Right kidney (tissue), 9 donors: Measurements from ENCODE around the gene RBM45.
"Not testable (repeated sequence)": the region's sequence is repeated elsewhere in the genome, so short reads cannot be mapped to it uniquely, and the experiment has no call there.

Experiments
- DNase-seq: peaks from one replicate; pipeline ENCODE4 v3.0.0-alpha.2; 2016
- long read RNA-seq, 8 donors: transcript quantifications; one replicate each; lab custom pipeline, GENCODE V29; 2026

Gene RBM45, protein sequence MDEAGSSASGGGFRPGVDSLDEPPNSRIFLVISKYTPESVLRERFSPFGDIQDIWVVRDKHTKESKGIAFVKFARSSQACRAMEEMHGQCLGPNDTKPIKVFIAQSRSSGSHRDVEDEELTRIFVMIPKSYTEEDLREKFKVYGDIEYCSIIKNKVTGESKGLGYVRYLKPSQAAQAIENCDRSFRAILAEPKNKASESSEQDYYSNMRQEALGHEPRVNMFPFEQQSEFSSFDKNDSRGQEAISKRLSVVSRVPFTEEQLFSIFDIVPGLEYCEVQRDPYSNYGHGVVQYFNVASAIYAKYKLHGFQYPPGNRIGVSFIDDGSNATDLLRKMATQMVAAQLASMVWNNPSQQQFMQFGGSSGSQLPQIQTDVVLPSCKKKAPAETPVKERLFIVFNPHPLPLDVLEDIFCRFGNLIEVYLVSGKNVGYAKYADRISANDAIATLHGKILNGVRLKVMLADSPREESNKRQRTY
- long read RNA-seq, donor 1, transcript RBM45-201 (10 exons, 1,785 nt): major isoform, 6 of 7 reads
- long read RNA-seq, donor 1, partial matches to known transcripts: 0 of 7 reads
- long read RNA-seq, donor 1, other reads (novel, unspliced or antisense): 0 of 7 reads
- long read RNA-seq, donor 2, partial matches to known transcripts: 0 of 2 reads
- long read RNA-seq, donor 2, other reads (novel, unspliced or antisense): 0 of 2 reads
- long read RNA-seq, donor 3, partial matches to known transcripts: 0 of 3 reads
- long read RNA-seq, donor 3, other reads (novel, unspliced or antisense): 0 of 3 reads
- long read RNA-seq, donor 4, partial matches to known transcripts: 5 of 7 reads
- long read RNA-seq, donor 4, other reads (novel, unspliced or antisense): 0 of 7 reads
- long read RNA-seq, donor 5, partial matches to known transcripts: 5 of 9 reads
- long read RNA-seq, donor 5, other reads (novel, unspliced or antisense): 0 of 9 reads
- long read RNA-seq, donor 6, partial matches to known transcripts: 0 of 3 reads
- long read RNA-seq, donor 6, other reads (novel, unspliced or antisense): 0 of 3 reads
- long read RNA-seq, donor 7, partial matches to known transcripts: 0 of 3 reads
- long read RNA-seq, donor 7, other reads (novel, unspliced or antisense): 0 of 3 reads
- long read RNA-seq, donor 8, partial matches to known transcripts: 0 of 2 reads
- long read RNA-seq, donor 8, other reads (novel, unspliced or antisense): 0 of 2 reads

DNA sequence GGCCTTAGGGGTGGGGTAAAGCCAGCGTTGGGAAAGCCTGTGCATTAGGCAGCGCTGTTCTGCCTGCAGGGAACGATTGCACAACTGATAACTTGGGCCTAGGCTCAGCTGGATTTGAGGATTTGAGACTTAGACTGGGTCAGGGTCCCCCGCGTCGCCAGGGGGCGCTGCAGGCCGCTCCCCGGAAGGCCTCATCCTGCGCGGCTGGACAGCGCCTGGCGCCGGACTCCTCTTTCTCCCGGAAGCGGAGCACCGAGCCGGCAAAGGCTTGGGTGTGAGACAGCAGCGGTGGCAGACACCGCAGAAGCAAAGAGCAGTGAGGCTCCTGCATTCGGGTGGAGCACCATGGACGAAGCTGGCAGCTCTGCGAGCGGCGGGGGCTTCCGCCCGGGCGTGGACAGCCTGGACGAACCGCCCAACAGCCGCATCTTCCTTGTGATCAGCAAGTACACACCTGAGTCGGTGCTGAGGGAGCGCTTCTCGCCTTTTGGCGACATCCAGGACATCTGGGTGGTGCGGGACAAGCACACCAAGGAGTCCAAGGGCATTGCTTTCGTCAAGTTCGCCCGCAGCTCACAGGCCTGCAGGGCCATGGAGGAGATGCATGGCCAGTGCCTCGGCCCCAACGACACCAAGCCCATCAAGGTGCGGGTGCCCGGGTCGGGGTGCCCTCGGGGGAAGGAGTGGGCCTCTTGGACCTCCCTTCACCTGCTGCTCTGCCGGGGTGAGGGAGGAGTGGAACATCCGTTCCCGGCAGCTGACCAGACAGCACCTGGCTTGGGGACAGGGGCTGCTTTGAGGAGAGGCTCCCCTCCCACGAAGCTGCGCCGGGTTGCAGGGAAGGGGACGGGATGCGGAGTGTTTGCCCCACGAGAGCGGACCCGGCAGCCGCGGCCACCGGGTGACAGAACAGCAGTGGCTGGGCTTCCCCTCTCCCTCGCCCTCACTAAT, at the start of gene RBM45:
TSS of gene RBM45 (plus strand) at position 236 of the 951 bp plus-strand sequence. CDS start at position 346, 110 bp downstream.
- DNase-seq: peak; percentile 88

DNA sequence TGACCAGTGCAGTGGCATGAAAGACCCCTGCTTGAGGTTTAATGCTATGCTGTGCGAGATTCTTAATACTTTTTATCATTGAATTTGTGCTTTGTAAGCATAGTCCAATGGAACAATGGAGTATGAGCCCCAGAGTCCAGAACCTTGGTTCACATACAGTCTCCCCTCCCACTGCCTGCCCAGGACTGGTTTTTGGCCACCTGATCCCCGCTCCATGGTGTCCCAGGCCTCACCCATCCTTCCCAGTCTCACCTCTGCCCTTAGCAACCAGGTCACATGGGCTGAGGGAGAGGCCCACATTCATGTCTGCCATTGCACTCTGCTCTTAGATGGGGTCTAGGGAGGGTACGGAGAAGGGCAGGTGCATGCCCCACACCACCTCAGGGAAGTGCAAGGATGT, 45.9 kb upstream of the RBM45 start:
- DNase-seq: no peak

DNA sequence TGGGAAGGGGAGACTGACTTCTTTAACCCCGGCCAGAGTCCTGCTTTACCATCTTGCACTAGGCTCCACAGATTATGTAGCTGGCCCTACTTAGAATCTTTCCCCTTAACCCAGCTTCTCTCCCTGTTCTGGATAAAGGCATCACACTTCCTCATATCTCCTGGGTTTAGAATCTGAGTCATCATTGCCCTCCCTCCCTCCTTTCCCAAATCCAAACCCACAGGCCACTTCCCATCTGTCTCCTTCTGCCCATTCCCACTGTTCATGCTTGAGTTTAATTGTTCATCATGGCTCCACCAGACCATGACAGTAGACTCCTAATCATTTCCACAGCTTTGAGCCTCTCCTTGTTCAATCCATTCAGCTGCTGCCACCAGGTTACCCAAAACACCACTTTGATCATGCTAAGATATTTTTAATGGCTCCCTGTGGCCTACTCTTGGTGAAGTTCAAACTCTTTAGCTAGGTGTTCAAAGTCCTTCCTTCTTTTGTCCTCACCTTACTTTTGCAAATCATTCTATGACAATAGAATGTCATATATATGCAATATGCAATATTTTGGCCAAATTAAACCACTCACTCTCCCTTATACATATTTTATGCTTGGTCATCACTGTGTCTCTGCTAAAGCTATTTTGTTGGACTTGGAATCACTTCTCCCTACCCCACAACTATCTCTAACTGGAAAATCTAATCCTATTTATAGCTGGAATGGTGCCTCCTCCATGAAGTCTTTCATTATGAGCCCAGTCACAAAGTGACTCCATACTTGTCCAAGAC, 45.2 kb upstream of the RBM45 start:
- no peak for DNase-seq

DNA sequence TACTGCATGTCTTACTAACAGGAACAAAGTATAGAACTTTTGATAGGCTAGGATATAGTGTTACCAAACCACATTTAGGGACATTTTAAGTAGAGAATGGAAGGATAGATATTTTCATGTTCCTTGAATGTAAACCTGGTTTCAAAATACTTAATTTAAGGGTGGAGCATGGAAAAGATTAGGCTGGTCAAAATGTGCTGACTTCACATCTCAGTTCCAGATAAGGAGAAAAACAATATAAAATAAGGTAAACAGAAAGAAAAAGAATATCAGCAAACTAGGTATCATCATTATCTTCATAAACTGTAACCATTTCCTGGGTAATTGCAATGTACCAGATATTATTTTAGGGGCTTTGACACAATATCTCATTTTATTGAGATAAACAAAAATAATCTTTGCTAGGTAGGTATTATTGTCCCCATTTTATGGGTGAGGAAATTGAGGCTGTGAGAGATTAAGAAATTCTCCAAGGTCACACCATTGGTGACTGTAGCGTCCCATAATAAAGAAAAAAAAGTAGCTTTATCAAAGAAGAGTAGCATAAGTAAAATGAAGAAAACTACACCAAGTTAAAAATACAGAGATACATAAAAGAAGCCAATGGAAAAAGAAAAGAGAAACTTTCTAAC, 43.3 kb upstream of the RBM45 start:
- no peak for DNase-seq

DNA sequence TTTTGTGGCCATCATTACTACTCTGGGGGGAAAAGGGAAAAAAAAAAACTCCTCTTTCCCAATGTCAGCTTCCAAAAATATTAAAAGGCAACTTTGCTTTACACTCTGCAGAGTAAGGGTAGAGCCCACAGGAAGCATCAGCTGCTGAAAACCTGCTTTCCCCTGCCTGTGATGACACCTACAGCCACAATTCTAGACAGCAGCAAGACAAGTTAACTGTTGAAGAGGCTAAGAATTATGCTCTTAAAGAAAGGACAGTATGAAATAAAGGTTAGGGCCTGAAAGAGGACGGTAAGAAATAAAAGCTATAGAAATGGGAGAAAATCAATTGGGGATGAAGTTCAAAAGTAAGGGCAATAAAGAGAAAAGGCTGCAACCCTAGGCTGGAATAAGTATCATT, 42.7 kb upstream of the RBM45 start:
- no peak for DNase-seq

DNA sequence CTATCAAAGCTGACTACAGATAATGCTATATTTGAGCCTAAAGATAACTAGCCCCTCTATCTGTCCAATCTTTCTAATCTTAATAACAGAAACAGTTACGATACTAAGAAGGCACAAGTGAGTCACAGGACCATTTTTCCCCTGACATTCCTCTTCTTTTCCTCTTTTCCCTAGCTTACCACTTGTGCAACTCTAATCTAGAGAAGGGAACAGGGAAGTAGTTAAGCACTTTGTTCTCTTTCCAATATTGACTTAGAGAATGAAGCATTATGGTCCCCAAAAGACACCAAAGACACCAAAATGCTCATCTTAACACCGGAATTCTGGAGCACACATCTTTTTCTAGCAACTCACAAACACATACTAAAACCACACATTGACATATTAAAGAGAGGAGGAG, 41.4 kb upstream of the RBM45 start:
- no peak for DNase-seq

DNA sequence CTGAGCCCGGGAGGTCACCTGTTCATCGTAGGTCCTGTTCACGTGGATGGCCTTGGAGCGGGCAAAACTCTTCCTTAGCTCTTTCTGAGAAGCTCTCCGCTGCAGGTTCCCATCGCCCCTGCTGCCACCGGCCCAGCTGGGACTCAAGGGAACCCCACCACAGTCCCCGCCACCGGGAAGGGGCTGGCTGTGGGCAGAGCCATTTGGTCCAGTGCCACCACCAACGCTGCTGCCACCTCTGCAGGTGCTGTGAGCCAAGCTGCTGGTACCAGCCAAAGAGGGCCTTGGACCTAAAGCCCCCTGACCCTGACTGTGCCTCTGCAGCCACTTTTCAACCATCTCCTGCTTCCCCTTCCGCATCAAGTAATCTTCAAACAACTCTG, 40.2 kb upstream of the RBM45 start:
- DNase-seq: no peak

DNA sequence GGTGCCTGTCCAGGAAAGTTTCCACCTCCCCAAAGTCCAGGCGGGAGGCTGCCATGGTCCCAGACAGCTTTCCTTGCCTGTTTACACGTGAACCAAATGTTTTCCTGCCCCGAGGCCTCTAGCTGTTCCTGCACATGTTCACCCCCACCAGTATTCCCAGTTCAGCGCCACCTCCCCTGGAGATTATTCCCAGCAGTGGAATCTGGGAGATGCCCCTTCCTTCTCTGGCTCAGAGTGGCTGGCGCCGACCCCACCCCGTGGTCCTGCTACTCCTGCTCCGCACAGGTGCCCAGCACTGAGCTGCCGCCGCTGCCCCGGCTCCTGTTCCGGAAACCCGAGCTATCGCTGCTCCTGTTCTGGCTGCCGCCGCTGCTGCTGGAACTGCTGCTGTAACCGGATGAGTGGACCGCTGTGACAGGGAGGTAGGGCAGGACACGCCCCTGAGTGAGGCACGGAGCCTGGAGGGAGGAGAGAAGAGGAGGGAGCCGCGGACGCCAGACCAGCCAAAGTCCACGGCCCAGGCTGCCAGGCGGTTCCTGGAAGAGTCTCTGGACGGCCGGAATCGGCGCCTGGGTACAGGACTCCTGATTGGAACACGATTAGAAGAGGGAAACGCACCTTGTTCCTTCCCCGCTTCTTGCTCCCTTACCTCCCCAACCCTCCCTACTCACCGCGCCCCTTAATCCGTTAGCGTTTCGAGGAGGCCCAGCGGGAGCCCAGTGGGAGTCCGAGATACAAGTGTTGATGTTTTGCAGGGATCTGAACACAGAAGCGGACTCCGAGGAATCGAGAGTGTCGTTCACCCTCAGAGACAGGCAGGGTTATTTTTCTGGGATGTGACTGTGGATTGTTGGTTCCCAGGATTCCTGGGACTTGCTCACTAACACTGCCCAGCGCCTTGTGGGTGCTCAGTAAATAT, 39.6 kb upstream of the RBM45 start, which contains the start of gene PDE11A:
TSS of gene PDE11A (minus strand) at position 395 of the 919 bp plus-strand sequence. CDS start at position 55, 340 bp downstream.
- DNase-seq: peak; percentile 74

DNA sequence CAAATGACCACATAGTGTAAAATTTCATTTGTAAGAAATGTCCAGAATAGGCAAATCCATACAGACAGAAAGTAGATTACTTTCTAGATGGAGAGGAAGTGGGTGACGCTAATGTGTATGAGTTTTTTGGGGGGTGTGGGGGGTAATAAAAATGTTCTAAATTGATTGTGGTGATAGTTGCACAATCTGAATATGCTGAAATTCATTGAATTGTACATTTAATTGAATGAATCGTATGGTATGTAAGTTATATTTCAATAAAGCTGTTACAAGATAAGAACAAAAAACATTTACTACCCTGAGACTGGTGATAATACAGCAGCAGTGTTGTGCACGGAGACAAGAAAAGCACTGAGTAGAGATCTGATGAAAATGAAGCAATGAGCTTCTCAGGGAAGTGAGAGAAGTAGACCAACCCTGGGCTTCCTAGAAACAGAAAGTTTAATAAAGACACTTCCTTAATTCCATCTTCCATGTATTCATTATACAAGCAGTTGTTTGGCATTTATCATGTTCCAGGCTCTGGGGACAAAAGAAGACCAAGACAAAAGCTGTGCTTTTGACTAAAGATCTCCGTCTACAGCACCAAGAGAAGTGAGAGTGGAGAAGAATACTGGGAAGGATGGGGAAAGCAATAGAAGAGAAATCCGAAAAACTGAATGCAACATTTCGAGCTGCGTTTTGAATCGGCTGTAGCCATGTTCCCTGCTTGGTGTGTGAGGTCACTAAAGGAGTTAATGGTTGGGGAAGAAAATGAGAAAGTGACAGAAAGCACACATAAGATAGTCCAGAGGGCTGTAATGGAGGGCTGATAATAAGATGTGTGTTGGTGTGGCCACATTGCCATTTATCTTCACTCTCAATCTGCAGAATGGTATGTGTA, 37.9 kb upstream of the RBM45 start:
- DNase-seq: no peak

DNA sequence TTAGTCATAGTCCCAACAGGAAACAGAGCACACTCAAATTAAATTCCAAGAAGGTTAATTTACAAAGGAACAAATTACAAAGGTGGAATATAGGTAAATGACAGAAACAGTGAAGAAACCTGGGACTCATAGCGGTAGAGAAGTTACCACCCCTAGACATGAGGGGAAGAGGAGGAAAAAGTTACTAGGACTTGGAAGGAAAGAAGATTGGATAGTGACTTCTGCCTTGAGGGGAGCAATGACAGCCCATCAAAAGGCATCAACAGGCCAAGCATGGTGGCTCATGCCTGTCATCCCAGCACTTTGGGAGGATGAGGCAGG, 37.3 kb upstream of the RBM45 start:
- no peak for DNase-seq

DNA sequence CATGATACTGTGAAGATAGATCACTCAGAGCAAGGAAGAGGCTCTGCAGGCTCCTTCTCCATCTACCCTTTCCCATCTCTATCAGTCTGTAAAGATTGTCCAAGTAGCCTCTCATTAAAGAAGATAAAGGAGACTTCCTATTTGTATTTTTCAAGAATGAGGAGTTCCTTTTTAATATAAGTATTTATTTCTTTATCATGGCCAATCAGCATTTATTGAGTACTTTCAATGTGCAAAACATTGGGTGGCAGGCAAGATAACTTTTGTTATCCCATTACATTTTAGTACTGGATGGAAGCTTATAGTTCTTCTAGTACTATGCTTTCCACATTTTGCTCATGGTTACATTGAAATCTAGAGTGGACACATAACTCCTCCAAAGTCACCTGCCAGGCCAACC, 36.1 kb upstream of the RBM45 start:
- DNase-seq: no peak

DNA sequence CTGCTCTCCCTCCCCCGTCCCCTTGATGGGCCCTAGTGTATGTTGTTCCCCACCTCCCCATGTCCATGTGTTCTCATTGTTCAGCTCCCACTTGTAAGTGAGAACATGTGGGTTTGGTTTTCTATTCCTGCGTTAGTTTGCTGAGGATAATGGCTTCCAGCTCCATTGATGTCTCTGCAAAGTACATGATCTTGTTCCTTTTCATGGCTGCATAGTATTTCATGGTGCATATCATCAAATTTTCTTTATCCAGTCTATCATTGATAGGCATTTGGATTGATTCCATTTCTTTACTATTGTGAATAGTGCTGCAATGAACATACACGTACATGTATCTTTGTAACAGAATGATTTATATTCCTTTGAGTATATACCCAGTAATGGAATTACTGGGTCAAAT, 33.0 kb upstream of the RBM45 start:
- DNase-seq: not testable (repeated sequence)

DNA sequence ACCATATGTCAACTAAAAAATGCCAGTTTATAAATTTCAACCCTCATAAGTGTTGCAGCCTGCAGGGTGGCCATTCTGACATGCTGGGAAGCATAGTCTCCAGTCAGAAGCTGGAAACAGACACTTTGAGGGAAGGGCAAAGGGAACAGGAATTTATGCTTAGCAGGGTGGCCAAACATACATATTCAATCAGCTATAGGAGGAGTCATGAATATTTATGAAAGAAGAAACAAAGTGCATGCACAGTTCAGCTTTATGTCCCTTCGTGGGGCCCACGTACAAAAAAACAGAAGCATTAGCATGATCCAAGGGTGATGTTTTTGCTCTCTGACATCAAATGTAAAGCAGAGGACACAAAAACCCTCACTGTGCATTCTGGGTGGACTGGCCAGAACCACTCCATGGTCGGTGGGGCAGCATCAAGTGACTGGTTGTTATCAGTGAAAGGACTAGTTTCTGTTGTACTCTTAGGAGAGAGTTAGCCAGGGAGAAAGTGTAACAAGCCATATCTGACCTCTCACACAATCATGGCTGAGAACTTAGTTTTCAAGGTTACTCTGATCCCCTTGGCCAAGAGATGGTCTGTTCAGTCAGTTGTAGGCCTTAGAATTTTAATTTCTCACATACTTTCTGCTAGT, 29.7 kb upstream of the RBM45 start:
- DNase-seq: no peak

DNA sequence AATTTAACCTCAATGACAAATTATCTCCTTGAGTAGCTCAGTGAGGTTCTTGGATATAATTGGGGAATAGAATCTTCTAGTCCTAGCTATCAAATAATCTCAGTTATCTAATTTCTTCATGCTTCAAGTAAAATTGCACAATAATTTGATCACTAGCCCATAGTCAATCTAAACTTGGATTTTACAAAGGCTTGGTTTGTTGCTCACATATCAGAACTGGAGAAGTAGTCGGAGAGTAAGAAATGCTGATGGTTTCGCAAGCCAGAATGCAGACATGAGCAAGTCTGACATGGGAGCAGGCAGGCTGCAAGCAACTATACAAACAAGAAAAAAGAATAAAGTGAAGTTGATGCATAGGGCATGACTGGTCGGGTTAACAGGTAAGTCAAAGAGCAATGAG, 28.0 kb upstream of the RBM45 start:
- DNase-seq: no peak

DNA sequence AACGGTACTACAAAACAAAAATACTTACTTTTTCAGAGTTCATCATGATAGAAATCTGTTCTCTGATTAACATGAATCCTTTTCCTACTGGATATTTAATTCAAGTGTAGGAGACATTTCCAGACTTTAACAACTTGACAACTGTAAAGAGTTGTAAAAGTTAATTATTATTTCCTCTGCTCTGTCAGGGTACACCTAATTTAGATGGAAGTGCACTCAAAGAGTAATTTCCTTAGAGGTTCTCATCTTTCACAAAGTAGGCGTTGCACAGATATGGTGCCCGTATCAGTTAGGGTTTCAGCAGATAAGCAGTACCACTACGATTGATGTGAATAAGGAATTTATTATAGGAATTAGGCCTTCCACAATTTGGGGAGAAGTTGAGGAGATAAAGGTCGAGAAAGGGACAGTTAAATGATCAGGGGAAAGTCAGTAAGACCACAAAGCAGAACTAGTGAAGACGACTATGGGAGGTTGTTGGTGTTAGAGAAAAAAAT, 23.4 kb upstream of the RBM45 start:
- no peak for DNase-seq

DNA sequence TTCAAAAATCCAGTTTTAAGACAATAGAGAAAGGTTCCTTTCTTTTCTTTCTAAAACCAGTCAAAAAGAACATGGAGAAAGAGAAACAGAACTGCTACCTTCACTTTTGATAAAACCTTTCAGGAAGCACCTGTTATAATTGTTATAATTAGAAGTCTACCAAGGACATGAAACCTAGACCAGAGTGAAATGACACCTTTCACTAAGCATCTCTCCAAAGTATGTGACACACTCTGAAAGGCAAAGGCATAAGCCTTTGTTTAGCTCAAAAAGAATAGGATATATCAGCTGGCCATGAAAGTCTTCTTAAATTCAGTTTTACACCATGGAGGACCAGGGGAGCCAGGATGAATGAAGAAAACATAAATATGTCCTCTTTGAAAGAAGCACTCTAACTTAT, 18.8 kb upstream of the RBM45 start:
- DNase-seq: no peak

DNA sequence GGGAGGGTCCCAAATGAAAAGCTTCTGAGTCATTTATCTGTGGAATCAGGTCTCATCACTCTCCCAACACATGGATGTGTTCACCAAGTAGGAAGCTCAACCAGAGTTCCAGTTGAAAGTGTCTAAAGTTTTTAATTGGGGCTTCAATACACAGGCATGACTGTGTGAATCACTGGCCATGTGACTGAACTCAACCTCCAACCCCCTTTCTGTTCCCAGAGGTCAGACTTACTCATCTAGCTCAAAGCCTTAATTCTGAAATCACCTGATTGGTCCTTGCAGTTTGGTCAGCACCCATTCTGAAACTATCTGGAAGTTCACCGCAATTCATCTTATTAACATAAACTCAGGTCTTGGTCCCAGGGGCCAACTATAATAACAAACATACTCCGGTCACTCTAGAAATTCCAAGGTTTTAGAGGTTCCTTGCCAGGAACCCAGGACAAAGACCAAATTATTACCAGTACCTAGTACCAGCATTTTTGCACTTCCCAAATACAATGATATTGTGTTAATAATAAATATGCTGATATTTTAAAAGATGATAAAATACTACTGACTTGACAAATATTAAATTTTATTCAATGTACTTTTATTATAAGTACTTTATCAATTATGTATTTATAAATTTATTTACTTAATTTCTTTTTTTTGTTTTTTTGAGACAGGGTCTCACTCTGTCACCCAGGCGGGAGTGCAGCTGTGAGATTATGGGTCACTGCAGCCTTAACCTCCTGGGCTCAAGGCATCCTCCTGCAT, 10.7 kb upstream of the RBM45 start:
- DNase-seq: no peak
